ENCODE measurements around the gene CRYZL1.

Gene CRYZL1

GRCh38 chr21:33670076-33670978, 28.8 kb upstream of the CRYZL1 start:
- H3K27ac Mint-ChIP-seq, result no peak overlapping the region
- DNase-seq, result no peak
- no peaks in the 10 kb centered on the region for H3K9me3 Mint-ChIP-seq
- ATAC-seq, result peak; percentile 46
- H3K4me1 Mint-ChIP-seq, result no peaks in the 10 kb centered on the region
- no peak overlapping the region for H3K4me3 Mint-ChIP-seq
- no peaks in the 10 kb centered on the region for H3K36me3 Mint-ChIP-seq (ENCODE audit: low read depth)
- no peaks in the 10 kb centered on the region for H3K27me3 Mint-ChIP-seq

- no peaks in the 10 kb centered on the region for H3K4me1 Mint-ChIP-seq
- H3K27me3 Mint-ChIP-seq, result no peaks in the 10 kb centered on the region
- ATAC-seq, result no peak
- no peaks in the 10 kb centered on the region for H3K36me3 Mint-ChIP-seq (ENCODE audit: low read depth)
- no peaks in the 10 kb centered on the region for H3K9me3 Mint-ChIP-seq
- no peak overlapping the region for H3K4me3 Mint-ChIP-seq
- DNase-seq, result no peak
- no peak overlapping the region for H3K27ac Mint-ChIP-seq
These were observed 27.1 kb upstream of the CRYZL1 start for GRCh38 chr21:33668620-33669019.

GRCh38 chr21:33668180-33668579, 26.6 kb upstream of the CRYZL1 start:
- no peak for ATAC-seq
- no peak for DNase-seq
- no peak overlapping the region for H3K4me3 Mint-ChIP-seq
- no peaks in the 10 kb centered on the region for H3K4me1 Mint-ChIP-seq
- H3K27ac Mint-ChIP-seq, result no peak overlapping the region
- H3K9me3 Mint-ChIP-seq, result no peaks in the 10 kb centered on the region
- no peaks in the 10 kb centered on the region for H3K36me3 Mint-ChIP-seq (ENCODE audit: low read depth)
- no peaks in the 10 kb centered on the region for H3K27me3 Mint-ChIP-seq

- no peak overlapping the region for H3K4me3 Mint-ChIP-seq
- H3K27ac Mint-ChIP-seq, result no peak overlapping the region
- no peak for ATAC-seq
- no peaks in the 10 kb centered on the region for H3K27me3 Mint-ChIP-seq
- H3K36me3 Mint-ChIP-seq (ENCODE audit: low read depth), result no peaks in the 10 kb centered on the region
- H3K9me3 Mint-ChIP-seq, result no peaks in the 10 kb centered on the region
- DNase-seq, result no peak
- H3K4me1 Mint-ChIP-seq, result no peaks in the 10 kb centered on the region
These were observed 26.1 kb upstream of the CRYZL1 start for GRCh38 chr21:33667636-33668035.

GRCh38 chr21:33666153-33666552, 24.6 kb upstream of the CRYZL1 start:
- Mint-ChIP-seq H3K4me3 (no peak overlapping the region), H3K27ac (no peak overlapping the region), H3K4me1 (no peaks in the 10 kb centered on the region), H3K36me3 (ENCODE audit: low read depth) (no peaks in the 10 kb centered on the region), H3K9me3 (peaks cover 8% of the 10 kb centered on the region), H3K27me3 (no peaks in the 10 kb centered on the region)
- ATAC-seq (no peak), DNase-seq (no peak)

GRCh38 chr21:33664135-33664534, 22.6 kb upstream of the CRYZL1 start:
- H3K27ac Mint-ChIP-seq, result no peak overlapping the region
- DNase-seq (no peak), ATAC-seq (no peak)
- no peaks in the 10 kb centered on the region for H3K4me1 Mint-ChIP-seq
- H3K4me3 Mint-ChIP-seq, result no peak overlapping the region
- H3K27me3 Mint-ChIP-seq, result no peaks in the 10 kb centered on the region
- peaks cover 10% of the 10 kb centered on the region for H3K9me3 Mint-ChIP-seq
- no peaks in the 10 kb centered on the region for H3K36me3 Mint-ChIP-seq (ENCODE audit: low read depth)

GRCh38 chr21:33663241-33663640, 21.7 kb upstream of the CRYZL1 start:
- Mint-ChIP-seq H3K9me3 (peaks cover 10% of the 10 kb centered on the region), H3K36me3 (ENCODE audit: low read depth) (no peaks in the 10 kb centered on the region), H3K4me1 (no peaks in the 10 kb centered on the region), H3K4me3 (no peak overlapping the region), H3K27ac (no peak overlapping the region), H3K27me3 (no peaks in the 10 kb centered on the region)
- ATAC-seq (no peak), DNase-seq (no peak)

GRCh38 chr21:33662046-33662445, 20.5 kb upstream of the CRYZL1 start:
- H3K4me3 Mint-ChIP-seq, result no peak overlapping the region
- H3K36me3 Mint-ChIP-seq (ENCODE audit: low read depth), result no peaks in the 10 kb centered on the region
- H3K4me1 Mint-ChIP-seq, result no peaks in the 10 kb centered on the region
- H3K27me3 Mint-ChIP-seq, result no peaks in the 10 kb centered on the region
- ATAC-seq (no peak), DNase-seq (no peak)
- peaks cover 10% of the 10 kb centered on the region for H3K9me3 Mint-ChIP-seq
- H3K27ac Mint-ChIP-seq, result no peak overlapping the region

- H3K9me3 Mint-ChIP-seq, result peaks cover 10% of the 10 kb centered on the region
- H3K27me3 Mint-ChIP-seq, result no peaks in the 10 kb centered on the region
- H3K27ac Mint-ChIP-seq, result no peak overlapping the region
- no peaks in the 10 kb centered on the region for H3K4me1 Mint-ChIP-seq
- no peaks in the 10 kb centered on the region for H3K36me3 Mint-ChIP-seq (ENCODE audit: low read depth)
- DNase-seq (no peak), ATAC-seq (no peak)
- H3K4me3 Mint-ChIP-seq, result no peak overlapping the region
These were observed 19.6 kb upstream of the CRYZL1 start for GRCh38 chr21:33661146-33661545.

GRCh38 chr21:33660406-33660805, 18.9 kb upstream of the CRYZL1 start:
- Mint-ChIP-seq H3K9me3 (peaks cover 10% of the 10 kb centered on the region), H3K27ac (no peak overlapping the region), H3K4me3 (no peak overlapping the region), H3K36me3 (ENCODE audit: low read depth) (no peaks in the 10 kb centered on the region), H3K4me1 (no peaks in the 10 kb centered on the region), H3K27me3 (peaks cover 3% of the 10 kb centered on the region)
- DNase-seq, result no peak
- no peak for ATAC-seq

- no peaks in the 10 kb centered on the region for H3K36me3 Mint-ChIP-seq (ENCODE audit: low read depth)
- no peak for ATAC-seq
- peaks cover 10% of the 10 kb centered on the region for H3K9me3 Mint-ChIP-seq
- H3K27ac Mint-ChIP-seq, result no peak overlapping the region
- no peak for DNase-seq
- H3K27me3 Mint-ChIP-seq, result peaks cover 3% of the 10 kb centered on the region
- H3K4me1 Mint-ChIP-seq, result no peaks in the 10 kb centered on the region
- H3K4me3 Mint-ChIP-seq, result no peak overlapping the region
These were observed 18.0 kb upstream of the CRYZL1 start for GRCh38 chr21:33659568-33659949.

GRCh38 chr21:33658919-33659567, 17.5 kb upstream of the CRYZL1 start:
- Mint-ChIP-seq H3K36me3 (ENCODE audit: low read depth) (no peaks in the 10 kb centered on the region), H3K9me3 (peaks cover 10% of the 10 kb centered on the region), H3K4me1 (no peaks in the 10 kb centered on the region), H3K27ac (no peak overlapping the region), H3K4me3 (no peak overlapping the region), H3K27me3 (peaks cover 3% of the 10 kb centered on the region)
- no peak for ATAC-seq
- no peak for DNase-seq

GRCh38 chr21:33657124-33657820, 15.7 kb upstream of the CRYZL1 start:
- DNase-seq (no peak), ATAC-seq (no peak)
- H3K27me3 Mint-ChIP-seq, result peaks cover 3% of the 10 kb centered on the region
- no peaks in the 10 kb centered on the region for H3K4me1 Mint-ChIP-seq
- H3K9me3 Mint-ChIP-seq, result peaks cover 10% of the 10 kb centered on the region
- H3K36me3 Mint-ChIP-seq (ENCODE audit: low read depth), result no peaks in the 10 kb centered on the region
- H3K27ac Mint-ChIP-seq, result no peak overlapping the region
- H3K4me3 Mint-ChIP-seq, result no peak overlapping the region

- Mint-ChIP-seq H3K27me3 (peaks cover 3% of the 10 kb centered on the region), H3K36me3 (ENCODE audit: low read depth) (no peaks in the 10 kb centered on the region), H3K9me3 (no peaks in the 10 kb centered on the region), H3K4me3 (no peak overlapping the region), H3K4me1 (no peaks in the 10 kb centered on the region), H3K27ac (no peak overlapping the region)
- DNase-seq, result no peak
- no peak for ATAC-seq
These were observed 14.2 kb upstream of the CRYZL1 start for GRCh38 chr21:33655588-33656221.
